ENCODE data around the gene CHIC2.
"Not testable (repeated sequence)": the region's sequence is repeated elsewhere in the genome, so short reads cannot be mapped to it uniquely, and the experiment has no call there.

CHIC2 gene

DNA sequence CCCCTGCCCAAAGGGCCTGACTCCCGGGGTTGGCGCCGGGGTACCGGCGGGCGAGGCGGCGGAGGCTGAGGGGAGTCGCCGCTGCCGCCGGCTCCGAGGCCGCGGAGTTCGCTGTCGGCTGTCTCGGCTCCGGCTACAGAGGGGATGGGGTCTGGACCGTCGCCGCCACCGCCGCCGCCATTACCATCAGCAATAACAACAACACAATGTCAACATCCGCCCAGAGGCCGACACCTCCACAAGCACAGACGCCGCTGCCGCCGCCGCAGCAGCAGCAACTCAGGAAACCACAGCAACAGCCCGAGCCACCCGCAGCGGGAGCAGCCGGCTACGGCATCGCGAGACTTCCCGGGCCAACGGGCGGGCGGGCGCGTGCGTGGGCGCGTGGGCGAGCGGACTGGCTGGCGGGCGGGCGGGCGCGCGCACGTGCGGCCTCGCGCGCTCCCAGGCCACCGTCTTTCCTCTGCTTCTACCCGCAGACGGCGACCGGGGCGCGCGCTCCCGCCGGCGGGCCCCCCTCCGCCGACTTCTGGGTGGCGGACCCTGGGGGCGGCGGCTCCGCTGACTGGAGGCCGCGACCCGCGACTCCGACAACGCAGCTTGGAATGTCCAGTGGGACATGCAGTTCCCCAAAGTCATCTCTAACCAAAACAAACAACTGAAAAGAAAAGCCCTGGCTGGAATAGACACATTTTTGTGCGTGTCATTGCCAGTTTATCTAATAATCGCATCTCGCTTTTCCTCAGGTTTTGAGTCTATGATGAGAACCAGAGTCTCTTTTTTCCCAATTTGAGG, at the start of gene CHIC2:
CHIC2 (minus strand) TSS at position 289 of the 795 bp plus-strand sequence. CDS start 305 bp downstream, outside the sequence.
- peak; percentile 91 for ATAC-seq

DNA sequence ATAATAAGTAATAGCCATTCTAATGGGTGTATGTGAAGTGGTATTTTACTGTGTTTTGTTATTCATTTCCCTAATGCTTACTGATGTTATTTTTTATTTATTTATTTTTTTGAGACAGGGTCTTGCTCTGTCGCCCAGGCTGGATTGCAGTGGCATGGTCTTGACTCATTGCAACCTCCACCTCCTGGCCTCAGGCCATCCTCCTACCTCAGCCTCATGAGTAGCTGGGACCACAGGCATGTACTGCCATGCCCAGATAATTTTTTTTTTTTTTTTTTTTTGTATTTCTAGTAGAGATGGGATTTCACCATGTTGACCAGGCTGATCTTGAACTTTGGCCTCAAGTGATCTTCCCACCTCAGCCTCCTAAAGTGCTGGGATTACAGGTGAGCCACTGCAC, 48.8 kb upstream of the CHIC2 start:
- ATAC-seq = not testable (repeated sequence)

DNA sequence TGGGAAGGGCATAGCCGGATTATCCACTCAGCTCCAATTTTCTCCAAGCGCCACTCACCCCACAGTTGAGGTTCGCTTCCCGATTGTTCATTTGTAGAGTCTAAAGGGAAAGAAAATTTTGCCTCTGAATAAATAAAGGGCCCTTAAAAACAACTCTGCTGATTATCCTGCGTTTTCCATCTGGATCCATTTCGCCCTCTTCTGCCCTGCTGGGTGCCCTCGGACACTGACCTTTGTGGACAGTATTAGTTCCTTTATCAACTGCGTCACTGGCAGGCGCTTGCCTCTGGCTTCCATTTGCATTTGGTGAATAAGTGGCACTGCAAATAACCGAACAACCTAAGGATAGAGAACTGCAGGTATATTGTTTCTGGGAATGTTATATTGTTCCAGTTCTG, 45.6 kb upstream of the CHIC2 start:
- ATAC-seq = no peak

DNA sequence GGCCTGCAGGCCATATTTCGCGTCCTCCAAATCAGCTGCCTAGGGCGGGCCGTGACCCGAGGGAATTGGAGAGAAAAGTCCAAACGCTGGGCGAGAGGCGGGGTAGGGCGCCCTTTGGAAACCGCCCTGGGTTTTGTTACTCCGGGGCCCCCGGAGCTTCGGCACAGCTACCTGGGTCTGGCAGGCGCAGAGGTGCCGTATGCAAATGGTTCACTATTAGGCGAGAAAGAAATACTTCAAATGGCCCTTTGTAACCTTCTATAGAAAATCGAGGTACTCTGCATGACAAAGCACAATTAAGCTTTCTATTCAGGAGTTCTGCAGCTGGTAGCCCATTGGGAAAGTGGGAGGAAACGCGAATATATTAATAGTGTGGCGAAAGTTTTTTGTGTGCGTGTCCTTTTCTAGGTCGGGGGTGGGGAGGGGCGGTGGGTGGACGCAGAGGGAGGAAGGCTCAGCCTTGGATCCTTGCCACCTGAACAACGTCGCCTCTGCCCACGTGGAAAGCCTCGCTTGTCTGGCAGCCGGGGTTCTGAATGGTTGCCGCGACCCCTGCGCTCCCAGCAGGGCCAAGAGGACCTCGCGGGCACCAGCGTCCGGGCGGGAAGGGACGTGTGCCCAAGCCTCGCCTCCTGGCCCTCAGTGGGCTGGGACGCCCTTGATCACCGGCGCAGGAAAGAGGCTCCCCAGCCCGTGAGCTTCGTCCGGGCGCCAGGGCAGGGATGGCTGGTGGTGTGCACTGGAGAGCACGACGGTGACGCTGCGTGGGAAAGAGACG, 45.0 kb upstream of the CHIC2 start:
- ATAC-seq = no peak

DNA sequence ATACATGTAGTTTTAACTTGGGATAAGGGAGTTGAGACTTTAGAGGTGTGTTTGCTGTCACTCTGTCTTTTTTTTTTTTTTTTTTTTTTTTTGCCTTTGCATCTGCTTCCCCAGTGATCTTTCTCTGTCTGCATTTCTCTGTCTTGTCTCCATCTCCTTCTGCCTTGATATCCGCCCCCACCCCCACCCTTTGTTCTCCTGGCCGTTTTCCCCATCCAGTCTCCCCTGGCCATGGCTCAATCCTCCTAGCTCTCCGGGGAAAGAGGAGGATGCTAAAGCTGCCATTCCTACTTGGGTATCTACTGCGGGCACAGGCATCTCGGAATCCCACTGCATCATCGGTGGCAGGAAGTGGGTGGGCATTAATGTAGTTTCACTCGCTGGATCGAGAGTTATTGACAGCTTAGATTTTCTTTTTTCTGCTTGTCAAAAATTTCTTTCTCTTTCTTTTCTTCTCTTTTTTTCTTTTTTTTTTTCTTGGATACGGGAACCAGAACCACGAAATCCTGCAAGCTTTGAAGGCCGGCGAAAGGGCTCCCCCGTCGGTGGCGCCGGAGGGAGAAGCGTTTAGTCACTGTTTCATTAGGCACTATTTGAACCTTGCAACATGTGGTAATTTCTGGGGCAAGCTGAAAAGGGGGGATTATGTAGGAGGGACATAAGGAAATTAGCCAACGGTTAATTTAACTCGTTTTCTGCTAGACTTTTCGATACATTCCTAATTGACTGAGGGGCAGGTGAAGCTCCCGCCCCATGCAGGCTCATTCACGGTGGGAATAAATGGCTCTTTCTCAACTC, 43.7 kb upstream of the CHIC2 start:
- no peak for ATAC-seq

DNA sequence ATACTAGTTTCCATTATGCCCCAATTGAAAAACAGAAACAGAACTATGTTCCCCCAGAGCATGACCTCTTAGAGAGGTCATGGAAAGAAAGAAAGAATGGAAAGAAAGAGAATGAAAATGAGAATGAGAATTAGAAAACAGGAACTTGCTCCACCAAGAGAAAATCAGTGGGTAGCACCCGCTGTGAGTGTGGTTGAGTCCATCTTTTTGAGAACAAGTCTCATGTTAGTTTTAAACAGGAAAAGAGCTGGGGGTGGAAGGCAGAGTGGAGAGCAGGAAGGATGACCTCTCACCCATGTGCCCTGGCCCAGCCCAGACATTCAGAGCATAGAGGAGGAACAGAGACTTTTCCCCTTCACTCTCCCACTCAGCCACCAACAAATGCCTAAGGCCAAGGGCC, 40.5 kb upstream of the CHIC2 start:
- ATAC-seq = no peak

DNA sequence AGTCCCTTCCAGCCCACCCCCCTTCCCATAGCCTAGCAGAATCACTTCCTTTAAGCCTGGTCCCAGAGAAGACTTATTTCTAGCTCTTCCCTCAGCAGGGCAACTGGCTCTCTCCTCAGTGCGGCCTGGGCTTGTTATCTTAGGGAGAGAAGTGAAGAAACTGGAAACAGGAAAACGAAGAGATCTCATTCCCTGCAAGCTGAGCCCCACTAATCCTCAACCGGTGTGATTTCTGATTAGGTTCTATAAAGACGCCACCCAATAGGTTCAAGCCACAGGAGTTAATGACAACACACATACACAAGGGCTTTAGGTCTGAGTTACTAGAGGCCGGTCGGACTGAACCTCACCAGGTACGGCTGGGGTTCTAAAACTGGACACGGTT, 38.8 kb upstream of the CHIC2 start:
- ATAC-seq = no peak

DNA sequence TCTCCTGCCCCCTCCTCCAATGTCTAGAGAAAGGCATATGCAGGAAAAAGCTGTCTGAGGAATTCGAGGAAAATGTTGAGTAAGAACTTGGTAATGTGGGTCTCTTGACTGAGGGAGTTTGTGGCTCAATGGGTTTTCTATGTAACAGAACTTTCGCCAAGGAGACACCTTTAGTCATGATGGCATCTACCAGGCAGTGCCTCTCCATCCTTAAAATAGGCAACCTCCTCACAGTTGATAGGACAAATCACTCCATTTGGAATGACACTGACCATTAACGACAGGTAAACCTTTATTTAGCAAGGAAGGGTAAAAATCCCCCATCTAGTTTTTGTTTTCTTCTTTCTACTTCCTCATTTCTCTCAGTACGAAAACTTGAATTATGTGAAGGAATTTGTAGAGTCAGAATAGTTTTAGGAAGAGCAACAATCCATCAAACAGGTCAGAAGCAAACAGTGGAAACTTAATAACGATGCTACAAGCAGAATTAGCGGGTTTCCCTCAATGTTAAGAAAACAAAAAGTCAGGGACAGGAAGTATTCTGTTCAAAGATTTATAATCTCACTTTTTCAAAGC, 38.2 kb upstream of the CHIC2 start:
- no peak for ATAC-seq

DNA sequence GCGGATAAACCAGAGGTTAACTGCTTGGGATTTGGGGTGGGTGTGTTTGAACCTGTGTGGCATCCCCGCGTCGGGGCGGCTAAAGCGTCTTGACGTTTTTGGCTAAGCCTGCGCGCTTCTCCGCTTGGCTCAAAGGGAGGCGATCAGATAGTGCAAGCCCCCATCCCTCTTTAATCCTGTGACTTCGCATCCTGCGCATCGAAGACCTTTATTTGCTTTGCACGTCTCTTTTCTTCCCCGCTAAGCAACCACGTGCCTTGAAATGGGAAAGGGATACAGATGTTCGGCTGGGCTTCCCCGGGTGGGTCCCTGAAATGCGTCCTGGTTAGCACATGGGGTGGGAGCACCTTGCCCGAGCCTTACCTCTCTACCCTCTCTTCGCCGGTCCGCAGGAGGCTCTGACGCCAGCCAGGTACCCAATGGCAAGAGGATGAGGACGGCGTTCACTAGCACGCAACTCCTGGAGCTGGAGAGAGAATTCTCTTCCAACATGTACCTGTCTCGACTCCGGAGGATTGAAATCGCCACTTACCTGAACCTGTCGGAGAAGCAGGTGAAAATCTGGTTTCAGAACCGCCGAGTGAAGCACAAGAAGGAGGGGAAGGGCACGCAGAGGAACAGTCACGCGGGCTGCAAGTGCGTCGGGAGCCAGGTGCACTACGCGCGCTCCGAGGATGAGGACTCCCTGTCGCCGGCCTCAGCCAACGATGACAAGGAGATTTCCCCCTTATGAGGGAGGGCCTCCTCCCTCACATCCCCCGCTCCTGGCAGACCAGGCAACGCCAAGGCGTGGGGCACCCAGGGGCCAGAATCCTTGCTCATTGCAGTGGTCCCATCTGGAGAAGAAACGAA, 37.0 kb upstream of the CHIC2 start:
- ATAC-seq = no peak

DNA sequence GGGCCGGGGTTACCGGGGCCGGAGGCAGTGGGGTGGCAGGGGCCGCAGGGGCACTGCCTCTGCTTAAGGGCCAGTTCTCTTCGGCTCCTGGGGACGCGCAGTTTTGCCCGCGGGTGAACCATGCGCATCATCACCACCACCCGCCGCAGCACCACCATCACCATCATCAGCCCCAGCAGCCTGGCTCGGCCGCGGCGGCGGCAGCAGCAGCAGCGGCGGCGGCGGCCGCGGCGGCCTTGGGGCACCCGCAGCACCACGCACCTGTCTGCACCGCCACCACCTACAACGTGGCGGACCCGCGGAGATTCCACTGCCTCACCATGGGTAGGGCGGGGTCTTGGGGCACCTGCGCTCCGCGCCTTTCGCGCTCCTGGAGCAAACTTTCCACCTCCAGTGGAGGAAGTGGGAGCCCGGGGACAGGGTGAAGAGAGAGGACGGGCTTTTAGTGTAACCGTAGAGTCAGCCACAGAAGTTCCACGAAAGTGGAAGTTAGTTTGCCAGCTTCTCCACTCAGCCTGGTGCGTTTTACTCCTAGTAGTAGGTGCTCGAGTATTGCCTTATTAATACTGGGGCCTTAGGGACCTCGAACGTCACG, 36.3 kb upstream of the CHIC2 start:
- ATAC-seq = peak; percentile 30 to 44

DNA sequence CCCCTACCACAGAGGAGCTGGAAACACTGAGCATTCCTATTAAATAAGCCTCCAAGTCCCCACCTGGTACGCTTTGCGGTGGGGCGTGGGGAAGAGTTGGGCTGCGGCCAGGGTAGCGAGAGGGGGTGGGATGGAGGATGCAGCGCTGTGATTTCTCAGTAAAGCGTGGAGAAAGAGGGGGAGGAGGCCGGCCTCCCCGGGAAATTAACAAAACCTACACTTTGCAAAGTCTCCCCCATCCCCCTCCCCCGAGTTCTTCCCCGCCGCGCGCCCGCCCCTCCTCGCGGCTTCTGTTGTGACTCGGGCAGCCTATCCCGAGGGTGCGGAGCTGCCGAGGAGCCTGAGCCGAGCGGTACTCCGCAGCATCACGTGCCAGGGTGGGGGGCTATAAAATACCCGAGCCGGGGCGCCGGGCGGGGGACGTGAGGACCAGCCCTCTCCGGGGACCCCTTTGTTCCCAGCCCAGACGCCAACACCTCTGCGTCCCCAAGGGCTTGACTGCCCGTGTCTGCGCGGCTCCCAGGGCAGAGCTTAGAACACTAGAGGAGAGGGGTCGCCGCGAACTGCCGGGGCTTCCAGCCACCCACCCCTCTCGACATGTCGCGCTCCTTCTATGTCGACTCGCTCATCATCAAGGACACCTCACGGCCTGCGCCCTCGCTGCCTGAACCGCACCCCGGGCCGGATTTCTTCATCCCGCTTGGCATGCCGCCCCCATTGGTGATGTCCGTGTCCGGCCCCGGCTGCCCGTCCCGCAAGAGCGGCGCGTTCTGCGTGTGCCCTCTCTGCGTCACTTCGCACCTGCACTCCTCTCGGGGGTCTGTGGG, 35.6 kb upstream of the CHIC2 start, which contains the start of gene GSX2:
GSX2 (plus strand) TSS at position 416 of the 827 bp plus-strand sequence; CDS start at position 598, 182 bp downstream.
- ATAC-seq = peak in 1 of 2 donors; percentile 17

DNA sequence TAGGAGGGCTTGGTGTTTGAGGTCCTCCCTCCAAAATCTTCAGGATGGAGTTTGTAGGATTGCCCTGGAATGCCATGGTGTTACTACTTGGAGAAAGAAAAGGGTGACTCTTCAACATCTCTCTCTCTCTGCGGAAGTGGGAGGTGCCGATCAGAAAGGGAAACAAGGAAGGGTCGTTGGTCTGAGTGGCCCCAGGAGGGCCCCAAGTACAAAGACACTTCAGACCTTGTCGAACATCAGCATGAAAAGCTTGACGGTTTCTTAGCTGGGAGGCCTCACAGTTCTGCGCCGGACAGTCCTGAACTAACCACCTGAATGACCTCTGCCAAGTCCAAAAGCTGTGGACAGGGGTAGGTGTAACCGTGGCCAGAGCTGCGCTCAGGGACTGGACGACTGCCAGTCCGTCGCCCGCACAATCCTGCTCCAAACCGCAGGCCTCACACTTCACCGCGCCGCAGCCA, 34.9 kb upstream of the CHIC2 start:
- peak in 1 of 2 donors; percentile 17 for ATAC-seq

DNA sequence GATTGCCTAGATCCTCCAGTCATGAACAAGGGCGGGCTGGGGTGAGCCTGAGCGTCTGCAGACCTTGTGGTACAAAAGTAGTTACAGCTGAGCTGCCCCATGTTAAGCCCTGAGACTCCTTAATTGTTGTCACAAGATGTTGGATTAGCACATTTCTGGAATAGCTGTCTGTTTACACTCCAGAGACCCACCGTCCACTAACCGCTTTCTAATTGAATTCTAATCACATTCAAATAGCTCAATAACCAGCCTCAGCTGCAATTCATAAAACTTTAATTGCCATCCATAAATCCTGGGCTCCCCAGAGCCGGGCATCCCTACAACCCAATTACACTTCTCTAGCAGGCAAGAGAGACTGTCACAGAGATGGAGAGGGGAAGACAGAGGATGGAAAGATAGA, 34.0 kb upstream of the CHIC2 start:
- no peak for ATAC-seq

DNA sequence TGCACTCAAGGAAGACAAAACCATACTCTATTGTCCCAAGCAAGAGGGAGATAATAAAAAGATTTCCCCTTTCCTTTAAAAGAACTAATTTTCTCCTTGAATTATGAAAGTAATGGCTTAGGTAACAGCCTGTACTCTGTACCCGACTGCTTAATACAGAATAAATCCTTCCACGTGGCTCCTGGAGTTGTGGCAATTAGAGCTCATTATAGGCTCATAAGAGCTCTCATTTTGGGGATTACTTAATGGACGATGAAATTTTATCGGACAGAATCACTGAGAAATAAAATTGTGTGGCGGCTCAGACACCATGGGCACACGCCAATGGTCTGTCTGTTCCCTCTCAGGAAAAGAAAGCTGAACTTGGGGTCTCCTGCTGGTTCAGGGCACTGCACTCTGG, 32.7 kb upstream of the CHIC2 start:
- ATAC-seq = no peak

DNA sequence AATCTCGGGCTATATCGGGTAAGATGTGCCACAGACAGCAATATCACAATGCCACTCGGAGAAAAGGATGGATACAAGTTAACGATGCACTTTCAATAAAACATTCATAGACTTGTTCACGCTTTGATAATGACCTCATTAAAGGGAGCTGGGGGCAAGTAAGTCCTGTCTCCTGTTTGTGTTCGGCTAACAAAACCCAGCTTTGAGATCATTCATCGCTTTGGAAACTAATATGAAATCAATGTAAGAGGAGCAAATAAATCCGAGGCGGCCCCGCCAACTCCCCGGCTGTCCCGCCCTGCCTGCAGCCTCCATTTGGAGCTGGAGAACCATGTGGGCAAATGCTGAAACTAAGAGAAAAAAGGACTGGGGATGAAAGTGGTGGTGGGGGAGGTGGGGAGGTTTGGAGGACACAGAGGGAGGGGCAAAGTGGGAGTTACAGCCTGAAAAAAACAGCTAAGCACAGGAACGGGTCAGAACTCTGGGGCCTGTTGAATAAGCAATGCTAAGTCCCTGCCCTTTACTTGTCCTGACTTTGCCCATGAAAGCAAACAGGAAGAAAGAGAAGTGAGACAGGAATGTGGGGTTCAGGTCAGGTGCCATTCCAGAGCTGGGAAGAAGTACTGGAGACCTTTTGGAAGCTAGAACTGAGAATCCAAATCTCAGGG, 32.0 kb upstream of the CHIC2 start:
- ATAC-seq = no peak

DNA sequence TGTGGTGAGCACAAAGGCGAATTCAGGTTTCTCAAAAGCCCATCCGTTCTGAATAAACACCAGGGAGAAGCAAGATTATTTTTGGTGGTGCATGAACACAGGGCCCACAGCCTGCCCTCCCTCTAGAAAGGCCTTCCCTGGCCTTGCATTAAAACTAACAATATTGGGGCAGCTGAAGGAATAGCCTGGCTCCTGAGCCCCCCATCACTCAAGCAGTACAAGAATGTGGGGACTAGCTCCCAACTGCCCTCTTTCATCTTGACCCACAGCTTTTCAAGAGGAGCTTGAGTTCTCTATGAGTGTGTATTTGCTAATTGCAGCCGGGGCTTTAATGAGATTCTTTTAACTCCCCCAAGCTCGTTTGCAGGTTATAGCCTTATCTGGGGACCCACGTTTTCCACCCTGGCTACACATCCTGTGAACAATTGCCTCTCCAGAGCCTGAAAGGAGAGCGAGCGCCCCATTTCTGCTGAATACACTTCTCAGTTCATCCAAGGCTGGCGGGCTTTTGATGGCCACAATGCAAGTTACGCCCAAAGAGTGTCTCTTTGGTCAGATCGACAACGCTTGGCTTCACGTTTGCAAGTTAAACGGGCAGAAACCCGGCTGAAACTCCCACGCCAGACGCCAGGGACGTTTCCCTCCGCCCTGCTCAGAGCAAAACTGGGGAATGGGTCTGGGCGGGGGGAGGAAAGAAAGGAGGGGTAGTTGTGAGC, 30.9 kb upstream of the CHIC2 start:
- ATAC-seq = no peak

DNA sequence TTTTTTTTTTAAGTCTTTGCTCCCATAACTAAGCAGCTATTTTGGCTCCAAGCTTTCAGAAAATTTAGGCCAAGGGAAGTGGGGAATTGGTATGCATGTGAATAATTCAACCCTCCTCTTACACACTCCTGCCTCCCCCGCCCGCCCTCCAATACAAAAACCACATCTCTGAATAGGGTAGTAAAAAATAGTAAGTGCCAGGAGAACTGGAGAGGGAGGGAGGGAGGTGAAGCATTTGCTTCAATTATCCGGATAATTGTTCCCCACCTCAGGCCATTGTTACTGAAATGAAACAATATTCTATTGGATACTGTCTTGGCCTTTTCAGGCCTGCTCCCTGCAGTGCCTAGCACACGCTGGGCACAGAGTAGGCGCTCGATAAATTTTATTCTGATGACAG, 30.0 kb upstream of the CHIC2 start:
- ATAC-seq = no peak

DNA sequence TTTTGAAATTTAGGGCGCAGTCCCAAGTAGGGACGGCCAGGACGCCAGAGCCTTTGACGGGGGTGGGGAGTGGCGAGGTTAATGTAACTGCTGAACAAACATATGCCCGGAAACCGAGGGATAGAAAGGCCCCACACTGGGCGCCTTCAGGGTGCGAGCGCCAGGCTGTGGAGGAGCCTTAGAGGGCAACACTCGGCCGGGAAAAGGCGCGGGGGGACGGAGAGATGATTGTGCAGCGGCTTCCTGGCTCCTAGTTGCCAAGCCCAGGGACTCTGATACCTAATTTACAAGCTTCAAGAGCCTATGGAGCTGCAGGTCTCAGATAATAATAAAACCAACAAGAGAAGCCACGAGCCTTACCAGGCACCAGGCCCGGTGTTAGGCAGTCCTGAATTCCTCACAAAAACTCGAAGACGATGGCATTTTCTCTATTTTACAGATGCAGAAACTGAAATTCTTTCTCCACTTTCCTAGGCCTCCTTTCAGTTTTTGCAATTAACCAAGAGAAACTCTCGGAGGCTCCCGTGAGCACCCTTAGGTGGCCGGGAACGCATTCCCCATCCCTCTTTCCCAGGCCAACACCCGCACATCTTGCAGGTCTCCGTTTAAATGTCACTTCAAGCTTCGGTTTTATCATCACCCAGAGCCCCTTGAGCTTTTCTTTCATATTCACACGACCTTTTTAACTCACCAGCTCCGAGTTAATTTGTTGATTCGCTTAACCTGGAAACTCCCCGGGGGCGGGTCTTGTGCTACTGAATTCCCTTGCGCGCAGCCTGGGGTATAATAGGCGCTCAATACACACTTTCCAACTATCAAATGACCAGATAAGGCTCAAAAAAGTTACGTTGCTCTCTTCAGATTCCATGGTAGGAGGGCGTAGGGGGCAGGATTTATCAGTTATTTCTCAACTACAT, 29.2 kb upstream of the CHIC2 start:
- ATAC-seq = no peak

Data from activated CD4-positive, CD25-positive, alpha-beta regulatory T cell treated with anti-CD3 and anti-CD28 coated beads, Interleukin-2, amount 50 U/mL, for 24 hours (primary cell).